Stimulated activated CD8-positive, alpha-beta memory T cell treated with anti-CD3 and anti-CD28 coated beads, Interleukin-7, amount 100 ng/mL, for 1 hour (primary cell): ENCODE results near the gene TRDMT1.

Source experiments
- DNase-seq, 2 donors: peaks; one replicate each; pipeline ENCODE4 v3.0.0-alpha.2; 2020; ENCODE audit warnings: low read depth in 2 of 2

TRDMT1 gene

GRCh38 chr10:17175551-17175950 is 25.9 kb downstream of the TRDMT1 start:
- no peak for DNase-seq

- no peak for DNase-seq
These were observed 26.8 kb downstream of the TRDMT1 start for GRCh38 chr10:17174626-17175025.

GRCh38 chr10:17171141-17171641 is 30.3 kb downstream of the TRDMT1 start:
- DNase-seq = no peak

- DNase-seq = no peak
These were observed 31.7 kb downstream of the TRDMT1 start for GRCh38 chr10:17169803-17170202.

- DNase-seq = no peak
These were observed 34.8 kb downstream of the TRDMT1 start for GRCh38 chr10:17166699-17167098.

- DNase-seq = no peak
These were observed 38.6 kb downstream of the TRDMT1 start for GRCh38 chr10:17162828-17163227.

GRCh38 chr10:17161775-17162174 is 39.7 kb downstream of the TRDMT1 start:
- DNase-seq = no peak

GRCh38 chr10:17157024-17157423 is 44.4 kb downstream of the TRDMT1 start:
- DNase-seq = no peak

- DNase-seq = no peak
These were observed 45.6 kb downstream of the TRDMT1 start for GRCh38 chr10:17155826-17156225.

GRCh38 chr10:17154116-17154515 is 47.4 kb downstream of the TRDMT1 start:
- DNase-seq = no peak

GRCh38 chr10:17153321-17153720 is 48.2 kb downstream of the TRDMT1 start:
- DNase-seq = no peak

- DNase-seq = no peak
These were observed 49.8 kb downstream of the TRDMT1 start for GRCh38 chr10:17151716-17152115.

GRCh38 chr10:17147884-17148489 is 53.5 kb downstream of the TRDMT1 start:
- no peak for DNase-seq

- no peak for DNase-seq
These were observed 54.6 kb downstream of the TRDMT1 start for GRCh38 chr10:17146892-17147291.

- no peak for DNase-seq
These were observed 56.2 kb downstream of the TRDMT1 start for GRCh38 chr10:17145239-17145638.

GRCh38 chr10:17144757-17145156 is 56.7 kb downstream of the TRDMT1 start:
- no peak for DNase-seq

GRCh38 chr10:17144032-17144431 is 57.4 kb downstream of the TRDMT1 start:
- no peak for DNase-seq

GRCh38 chr10:17143055-17143690 is 58.3 kb downstream of the TRDMT1 start:
- no peak for DNase-seq

- DNase-seq = no peak
These were observed 59.8 kb downstream of the TRDMT1 start for GRCh38 chr10:17141504-17142229.

GRCh38 chr10:17140386-17140761 is 61.1 kb downstream of the TRDMT1 start:
- DNase-seq = no peak

- DNase-seq = no peak
These were observed 62.9 kb downstream of the TRDMT1 start for GRCh38 chr10:17138460-17139042.

- DNase-seq = no peak
These were observed 66.7 kb downstream of the TRDMT1 start for GRCh38 chr10:17134737-17135260.
